Activated naive CD4-positive, alpha-beta T cell treated with anti-CD3 and anti-CD28 coated beads, Interleukin-2, amount 50 U/mL, for 24 hours (primary cell): ENCODE results near the gene RBM7.

Experiments used
- H3K27ac Mint-ChIP-seq: one replicate; pipeline ENCODE4 v1.8.0; 2021; ENCODE audit warnings: mild to moderate bottlenecking, mixed read lengths
- H3K27me3 Mint-ChIP-seq: one replicate; pipeline ENCODE4 v1.8.0; 2021; ENCODE audit warnings: mixed read lengths
- H3K36me3 Mint-ChIP-seq: one replicate; pipeline ENCODE4 v1.8.0; 2021; ENCODE audit warnings: mixed read lengths
- H3K4me1 Mint-ChIP-seq: one replicate; pipeline ENCODE4 v1.8.0; 2021; ENCODE audit warnings: mixed read lengths
- H3K4me3 Mint-ChIP-seq: one replicate; pipeline ENCODE4 v1.8.0; 2021; ENCODE audit warnings: mild to moderate bottlenecking, mixed read lengths
- H3K9me3 Mint-ChIP-seq: one replicate; pipeline ENCODE4 v1.8.0; 2021; ENCODE audit warnings: mixed read lengths

RBM7 gene, protein sequence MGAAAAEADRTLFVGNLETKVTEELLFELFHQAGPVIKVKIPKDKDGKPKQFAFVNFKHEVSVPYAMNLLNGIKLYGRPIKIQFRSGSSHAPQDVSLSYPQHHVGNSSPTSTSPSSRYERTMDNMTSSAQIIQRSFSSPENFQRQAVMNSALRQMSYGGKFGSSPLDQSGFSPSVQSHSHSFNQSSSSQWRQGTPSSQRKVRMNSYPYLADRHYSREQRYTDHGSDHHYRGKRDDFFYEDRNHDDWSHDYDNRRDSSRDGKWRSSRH

GRCh38 chr11:114400216-114400914 lies at the start of gene RBM7, which contains the start of gene C11orf71:
Gene RBM7, plus strand, starts transcription at chr11:114400666. Its CDS starts 6 bp downstream, at chr11:114400672.
Gene C11orf71, minus strand, starts transcription at chr11:114400511. Its CDS starts 180 bp downstream, at chr11:114400331.
- Mint-ChIP-seq H3K9me3 (no peaks in the 10 kb centered on the region), H3K4me3 (peak within 1 kb of the TSS; percentile 97), H3K27me3 (no peaks in the 10 kb centered on the region), H3K4me1 (peaks cover 69% of the 10 kb centered on the region), H3K27ac (peak within 1 kb of the TSS; percentile 99), H3K36me3 (peaks cover 18% of the 10 kb centered on the region)

GRCh38 chr11:114353443-114353842 lies 47.0 kb upstream of the RBM7 start:
- Mint-ChIP-seq H3K27ac (no peak overlapping the region), H3K27me3 (no peaks in the 10 kb centered on the region), H3K9me3 (no peaks in the 10 kb centered on the region), H3K4me1 (no peaks in the 10 kb centered on the region), H3K36me3 (peaks cover 2% of the 10 kb centered on the region), H3K4me3 (no peak overlapping the region)

- Mint-ChIP-seq H3K4me1 (no peaks in the 10 kb centered on the region), H3K9me3 (no peaks in the 10 kb centered on the region), H3K36me3 (peaks cover 2% of the 10 kb centered on the region), H3K27ac (no peak overlapping the region), H3K27me3 (no peaks in the 10 kb centered on the region), H3K4me3 (no peak overlapping the region)
Observed at GRCh38 chr11:114354076-114354475, 46.4 kb upstream of the RBM7 start.

GRCh38 chr11:114358716-114359115 lies 41.8 kb upstream of the RBM7 start:
- peaks cover 2% of the 10 kb centered on the region for H3K36me3 Mint-ChIP-seq
- no peak overlapping the region for H3K4me3 Mint-ChIP-seq
- no peaks in the 10 kb centered on the region for H3K4me1 Mint-ChIP-seq

GRCh38 chr11:114359342-114359741 lies 41.1 kb upstream of the RBM7 start:
- Mint-ChIP-seq H3K9me3 (no peaks in the 10 kb centered on the region), H3K27ac (no peak overlapping the region), H3K4me1 (no peaks in the 10 kb centered on the region), H3K36me3 (peaks cover 2% of the 10 kb centered on the region), H3K27me3 (no peaks in the 10 kb centered on the region), H3K4me3 (no peak overlapping the region)

More at GRCh38 chr11:114358716-114359115, 41.8 kb upstream of the RBM7 start:
- Mint-ChIP-seq H3K27me3 (no peaks in the 10 kb centered on the region), H3K9me3 (no peaks in the 10 kb centered on the region), H3K27ac (no peak overlapping the region)

- H3K27me3 Mint-ChIP-seq, result no peaks in the 10 kb centered on the region
- H3K36me3 Mint-ChIP-seq, result no peaks in the 10 kb centered on the region
- H3K9me3 Mint-ChIP-seq, result no peaks in the 10 kb centered on the region
- H3K4me1 Mint-ChIP-seq, result no peaks in the 10 kb centered on the region
- no peak overlapping the region for H3K4me3 Mint-ChIP-seq
- H3K27ac Mint-ChIP-seq, result no peak overlapping the region
Observed at GRCh38 chr11:114362326-114362725, 38.1 kb upstream of the RBM7 start.

DNA sequence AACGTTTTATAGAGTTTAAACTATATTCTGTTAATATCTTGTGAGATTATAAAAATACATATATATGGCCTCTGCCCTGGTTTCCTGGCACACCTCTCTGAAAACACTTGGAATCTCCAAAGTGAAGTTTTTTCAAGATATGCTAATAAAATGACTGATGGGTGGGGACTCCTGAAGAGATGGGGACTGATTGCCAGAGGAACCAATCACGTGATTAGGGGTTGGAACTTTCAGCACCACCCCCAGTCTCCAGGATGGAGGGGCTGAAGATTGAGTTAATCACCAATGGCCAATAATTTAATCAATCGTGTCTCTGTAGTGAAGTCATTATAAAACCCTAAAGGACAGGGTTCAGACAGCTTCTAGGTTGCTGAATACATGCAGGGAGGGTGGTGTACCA lies 37.5 kb upstream of the RBM7 start:
- H3K9me3 Mint-ChIP-seq, result no peaks in the 10 kb centered on the region
- no peaks in the 10 kb centered on the region for H3K4me1 Mint-ChIP-seq
- no peaks in the 10 kb centered on the region for H3K36me3 Mint-ChIP-seq
- H3K27ac Mint-ChIP-seq, result no peak overlapping the region
- no peaks in the 10 kb centered on the region for H3K27me3 Mint-ChIP-seq
- H3K4me3 Mint-ChIP-seq, result no peak overlapping the region

GRCh38 chr11:114366331-114367243 lies 33.9 kb upstream of the RBM7 start:
- no peaks in the 10 kb centered on the region for H3K27me3 Mint-ChIP-seq
- H3K4me1 Mint-ChIP-seq, result no peaks in the 10 kb centered on the region
- H3K9me3 Mint-ChIP-seq, result no peaks in the 10 kb centered on the region
- no peak overlapping the region for H3K4me3 Mint-ChIP-seq
- no peaks in the 10 kb centered on the region for H3K36me3 Mint-ChIP-seq
- no peak overlapping the region for H3K27ac Mint-ChIP-seq

DNA sequence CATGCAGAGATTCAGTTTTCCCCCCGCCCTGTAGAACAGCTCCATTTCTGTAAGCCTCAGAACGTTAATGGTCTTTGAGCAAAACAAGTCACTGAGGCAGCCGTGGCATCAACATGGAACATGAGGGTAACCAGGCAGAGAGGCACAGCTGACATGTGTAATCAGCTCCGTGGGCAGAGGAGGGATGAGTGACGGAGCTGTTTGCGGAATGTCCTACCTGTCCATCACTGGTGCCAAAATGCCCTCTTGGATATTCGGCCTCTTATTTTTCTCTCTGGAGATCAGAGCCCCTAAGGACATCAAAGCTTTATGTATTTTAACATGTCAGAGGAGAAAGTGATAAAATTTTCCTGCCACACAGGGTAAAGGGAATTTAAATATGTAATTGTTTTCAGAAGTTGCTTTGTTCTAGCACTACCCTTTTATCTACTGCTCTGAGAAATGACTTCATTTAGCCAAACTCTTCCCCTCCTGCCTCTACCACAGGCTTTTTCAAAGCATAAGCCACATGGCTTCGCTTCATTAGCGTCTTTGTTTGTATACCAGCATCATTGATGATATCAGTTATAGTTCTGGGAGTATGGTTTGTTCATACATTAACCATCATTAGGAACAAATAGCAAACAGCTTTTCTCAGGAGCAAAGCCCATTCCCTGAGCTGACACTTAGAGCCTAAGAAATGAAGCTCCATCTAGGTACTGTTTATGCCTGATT lies 33.1 kb upstream of the RBM7 start:
- H3K36me3 Mint-ChIP-seq, result no peaks in the 10 kb centered on the region
- no peaks in the 10 kb centered on the region for H3K4me1 Mint-ChIP-seq
- H3K27ac Mint-ChIP-seq, result no peak overlapping the region
- H3K27me3 Mint-ChIP-seq, result peaks cover 2% of the 10 kb centered on the region
- no peak overlapping the region for H3K4me3 Mint-ChIP-seq
- no peaks in the 10 kb centered on the region for H3K9me3 Mint-ChIP-seq

GRCh38 chr11:114368918-114369680 lies 31.4 kb upstream of the RBM7 start:
- H3K4me3 Mint-ChIP-seq, result no peak overlapping the region
- H3K4me1 Mint-ChIP-seq, result no peaks in the 10 kb centered on the region
- H3K27ac Mint-ChIP-seq, result no peak overlapping the region
- peaks cover 2% of the 10 kb centered on the region for H3K27me3 Mint-ChIP-seq
- H3K9me3 Mint-ChIP-seq, result no peaks in the 10 kb centered on the region
- no peaks in the 10 kb centered on the region for H3K36me3 Mint-ChIP-seq

DNA sequence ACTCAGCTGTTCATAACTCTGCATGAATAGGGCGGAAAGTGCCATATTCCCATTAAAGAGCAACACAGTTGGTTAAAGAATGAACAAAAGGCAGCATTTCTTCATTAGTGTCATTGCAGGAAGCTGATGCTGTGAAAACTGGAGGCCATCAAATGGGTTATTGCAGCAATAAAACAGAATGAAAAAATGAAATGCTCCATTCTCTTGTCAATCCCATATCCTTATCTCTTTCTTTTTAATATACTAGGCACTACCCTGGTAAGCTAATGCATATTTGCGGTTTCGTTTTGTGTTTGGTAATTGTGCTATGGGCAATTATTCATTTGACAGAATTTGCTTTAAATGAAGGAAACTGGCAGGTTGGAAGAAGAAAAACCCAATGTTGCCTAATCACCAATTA lies 25.4 kb upstream of the RBM7 start:
- H3K9me3 Mint-ChIP-seq, result no peaks in the 10 kb centered on the region
- no peak overlapping the region for H3K27ac Mint-ChIP-seq
- no peaks in the 10 kb centered on the region for H3K36me3 Mint-ChIP-seq
- peaks cover 2% of the 10 kb centered on the region for H3K27me3 Mint-ChIP-seq
- H3K4me3 Mint-ChIP-seq, result no peak overlapping the region
- H3K4me1 Mint-ChIP-seq, result peaks cover 2% of the 10 kb centered on the region

DNA sequence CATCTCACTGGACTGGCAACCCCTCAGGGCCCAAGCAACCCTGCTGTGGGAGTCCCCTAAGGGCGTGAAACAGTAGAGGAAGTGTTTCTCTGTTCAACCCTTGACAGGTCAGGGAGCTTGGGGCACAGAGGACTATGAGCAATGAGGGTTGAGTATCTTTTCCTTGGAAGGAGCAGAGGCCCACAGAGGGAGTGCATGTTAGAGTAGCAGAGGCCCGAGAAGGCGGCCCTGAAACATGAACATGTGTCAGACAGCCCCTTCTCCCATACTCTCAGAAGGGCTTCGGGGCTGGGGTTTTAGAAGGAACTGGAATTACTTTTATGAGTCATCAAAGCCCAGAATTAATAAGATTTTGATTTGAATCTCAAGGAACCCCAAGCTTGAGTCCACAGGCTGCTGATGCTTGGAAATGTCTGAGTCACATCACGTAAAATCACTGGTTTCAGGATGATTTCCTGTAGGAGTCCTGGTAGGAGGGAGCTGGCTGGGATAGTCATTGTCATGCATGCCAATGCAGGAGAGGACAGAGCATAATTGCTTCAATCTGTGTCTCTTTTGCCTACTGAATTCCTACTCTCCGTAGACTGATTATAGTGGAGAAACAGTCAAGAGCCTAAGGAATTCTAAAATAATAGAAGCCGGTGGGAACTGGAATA lies 22.7 kb upstream of the RBM7 start:
- H3K4me3 Mint-ChIP-seq, result no peak overlapping the region

DNA sequence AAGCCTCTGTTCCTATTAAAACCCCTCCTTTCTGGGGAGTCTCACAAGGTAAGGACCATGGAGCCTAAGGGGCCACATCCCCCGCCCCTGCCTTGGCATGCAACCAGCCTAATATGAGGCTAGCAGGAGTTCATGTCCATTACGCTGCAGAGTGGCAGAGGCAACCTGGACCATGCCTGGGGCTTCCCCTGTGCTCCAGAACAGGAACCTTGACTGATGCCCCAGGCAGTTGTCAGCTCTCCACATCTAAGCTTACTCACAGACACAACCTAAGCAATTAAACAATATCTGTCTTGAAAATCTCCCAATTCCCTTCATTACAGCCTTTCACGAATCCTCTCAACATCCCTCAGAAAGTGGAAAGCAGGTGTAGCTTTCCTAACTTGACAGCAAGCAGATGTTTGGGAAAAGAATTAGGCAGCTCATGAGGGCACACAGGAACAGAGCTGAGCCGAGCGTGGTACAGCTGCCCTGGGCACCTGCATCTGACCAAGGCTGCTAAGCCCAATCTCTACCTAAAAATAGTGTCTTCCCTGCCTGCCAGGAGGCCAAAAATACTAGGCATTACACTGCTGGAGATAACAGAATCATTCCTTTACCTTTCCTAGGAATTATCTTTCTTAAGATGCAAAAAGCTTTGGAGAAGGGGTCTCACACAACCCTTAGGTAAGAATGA lies 20.9 kb upstream of the RBM7 start:
- Mint-ChIP-seq H3K9me3 (peaks cover 7% of the 10 kb centered on the region), H3K4me1 (peaks cover 11% of the 10 kb centered on the region), H3K36me3 (no peaks in the 10 kb centered on the region), H3K27ac (no peak overlapping the region), H3K4me3 (no peak overlapping the region), H3K27me3 (no peaks in the 10 kb centered on the region)

More for the DNA sequence above, 22.7 kb upstream of the RBM7 start:
- no peaks in the 10 kb centered on the region for H3K27me3 Mint-ChIP-seq
- H3K4me1 Mint-ChIP-seq, result peaks cover 11% of the 10 kb centered on the region
- H3K36me3 Mint-ChIP-seq, result no peaks in the 10 kb centered on the region
- no peak overlapping the region for H3K27ac Mint-ChIP-seq
- H3K9me3 Mint-ChIP-seq, result no peaks in the 10 kb centered on the region

DNA sequence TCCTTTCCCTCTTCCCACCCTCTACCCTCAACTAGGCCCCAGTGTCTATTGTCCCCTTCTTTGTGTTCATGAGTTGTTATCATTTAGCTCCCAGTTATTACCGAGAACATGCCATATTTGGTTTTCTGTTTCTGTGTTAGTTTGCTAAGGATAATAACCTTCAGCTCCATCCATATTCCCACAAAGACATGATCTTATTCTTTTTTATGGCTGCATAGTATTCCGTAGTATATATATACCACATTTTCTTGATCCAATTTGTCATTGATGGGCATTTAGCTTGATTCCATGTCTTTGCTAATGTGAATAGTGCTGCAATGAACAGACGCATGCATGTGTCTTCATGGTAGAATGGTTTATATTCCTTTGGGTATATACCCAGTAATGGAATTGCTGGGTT lies 18.0 kb upstream of the RBM7 start:
- Mint-ChIP-seq H3K27me3 (no peaks in the 10 kb centered on the region), H3K4me3 (no peak overlapping the region), H3K4me1 (peaks cover 11% of the 10 kb centered on the region), H3K27ac (no peak overlapping the region), H3K36me3 (peaks cover 2% of the 10 kb centered on the region), H3K9me3 (peaks cover 7% of the 10 kb centered on the region)
